HG03159 (cell line): ENCODE measurements around the gene JKAMP.

Experiments
- ATAC-seq: cut with Tn5 transposase; IDR thresholded peaks from one replicate; pipeline ENCODE4 v1.9.1; 2021; ENCODE audit warnings: mild to moderate bottlenecking, moderate library complexity; ENCODE audit not compliant: unreplicated experiment

The JKAMP gene

DNA sequence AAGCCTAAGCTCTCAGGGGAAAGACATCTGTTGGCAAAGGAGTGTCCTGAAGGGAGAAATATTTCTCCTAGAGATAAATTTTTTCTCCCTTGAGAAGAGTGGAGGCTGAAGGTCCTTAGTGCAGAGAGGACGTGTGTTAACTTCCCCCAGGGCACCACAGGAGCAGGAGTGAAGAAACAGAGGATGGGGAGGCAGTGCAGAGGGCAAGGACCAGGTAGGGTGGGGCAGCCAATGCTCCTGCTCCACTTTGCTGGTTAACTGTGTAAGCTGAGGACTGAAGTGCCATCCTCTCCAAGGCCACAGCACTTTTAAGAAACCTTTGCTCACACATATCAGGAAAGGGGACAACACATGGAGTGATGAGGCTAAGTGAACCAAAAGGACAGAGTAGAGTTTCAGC is 4.2 kb upstream of the JKAMP start:
- no peak for ATAC-seq

DNA sequence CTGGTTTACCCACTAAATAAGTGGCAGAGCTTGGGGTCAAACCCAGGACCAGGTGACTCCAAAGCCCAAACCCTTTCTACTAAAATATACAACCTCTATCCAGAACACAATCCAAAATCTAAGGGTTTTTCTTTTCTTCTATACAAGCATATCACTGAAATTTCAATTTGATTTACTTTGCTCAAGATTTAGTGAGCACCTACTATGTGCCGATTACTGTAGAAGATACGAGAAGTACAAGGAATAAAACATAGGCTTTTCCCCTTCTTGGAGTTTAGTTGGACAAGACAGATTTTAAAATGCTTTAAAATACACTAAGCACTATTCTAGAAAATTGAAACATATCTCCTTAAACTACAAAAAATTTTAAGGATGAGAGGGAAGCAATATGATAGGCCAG is 2.9 kb upstream of the JKAMP start:
- ATAC-seq: no peak

DNA sequence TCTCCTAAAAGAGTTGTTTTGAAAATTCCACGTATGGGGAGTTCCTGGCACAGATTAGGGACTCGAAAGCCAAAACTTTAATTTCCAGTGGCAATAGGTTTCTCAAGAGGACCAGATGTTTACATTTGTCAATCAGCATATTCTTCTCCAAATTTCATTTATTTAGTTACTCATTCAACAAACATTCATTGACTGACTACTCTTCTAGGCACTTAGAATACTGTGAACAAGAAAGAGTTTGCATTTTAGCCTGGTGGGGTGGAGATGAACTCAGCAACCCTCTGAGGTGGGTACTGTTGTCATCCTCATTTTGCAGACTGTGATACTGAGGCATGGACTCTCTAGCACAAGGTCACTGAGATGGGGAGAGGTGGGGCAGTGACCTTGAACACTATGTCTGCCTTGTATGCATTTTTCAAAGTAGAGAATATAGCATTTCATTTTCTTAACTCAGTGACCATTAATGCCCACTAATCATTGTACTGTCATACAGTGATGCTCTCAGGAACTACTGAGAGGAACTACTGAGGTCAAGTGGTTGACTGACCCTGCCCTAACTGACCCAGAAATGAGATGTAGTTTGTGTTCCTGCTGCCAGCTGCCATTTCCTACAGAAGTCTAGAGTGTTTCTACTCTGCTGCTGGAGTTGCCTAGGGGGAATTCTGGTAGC is 2.3 kb upstream of the JKAMP start:
- no peak for ATAC-seq

DNA sequence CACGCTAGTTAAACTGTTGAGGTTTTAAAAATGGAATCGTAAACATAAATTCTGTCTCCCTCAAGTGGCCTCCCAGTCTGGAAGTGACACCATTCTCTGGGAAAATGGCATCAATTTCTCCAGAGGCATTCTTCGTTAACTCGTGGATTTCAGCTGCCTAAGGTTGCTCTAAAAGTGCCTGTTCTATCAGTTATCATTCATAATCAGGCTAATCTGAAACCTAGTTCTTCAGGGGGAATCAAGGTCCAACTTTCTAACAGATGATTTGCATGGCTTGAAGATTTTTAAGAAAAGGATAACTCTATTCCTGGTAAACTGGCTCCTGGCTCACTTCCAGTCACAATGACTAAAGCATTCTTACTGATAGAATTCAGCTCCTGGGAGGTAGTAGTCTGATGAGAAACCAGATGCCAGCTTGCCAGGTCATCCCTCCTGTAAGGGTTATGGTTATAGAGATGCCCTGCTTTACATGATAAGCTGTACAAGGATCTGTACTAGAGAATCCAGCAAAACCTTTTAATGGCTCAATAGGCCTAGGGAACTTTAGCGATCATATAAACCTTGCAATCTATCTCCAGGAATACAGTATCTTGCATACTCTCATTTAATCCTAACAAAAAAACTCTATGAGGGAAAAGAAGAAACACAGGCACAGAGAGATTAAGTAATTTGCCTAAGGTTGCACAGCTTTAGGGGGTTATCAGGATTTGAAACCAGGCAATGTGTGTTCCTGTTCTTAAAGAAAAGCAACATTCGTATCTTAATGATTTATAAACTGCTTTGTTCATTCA is 1.6 kb upstream of the JKAMP start:
- no peak for ATAC-seq

DNA sequence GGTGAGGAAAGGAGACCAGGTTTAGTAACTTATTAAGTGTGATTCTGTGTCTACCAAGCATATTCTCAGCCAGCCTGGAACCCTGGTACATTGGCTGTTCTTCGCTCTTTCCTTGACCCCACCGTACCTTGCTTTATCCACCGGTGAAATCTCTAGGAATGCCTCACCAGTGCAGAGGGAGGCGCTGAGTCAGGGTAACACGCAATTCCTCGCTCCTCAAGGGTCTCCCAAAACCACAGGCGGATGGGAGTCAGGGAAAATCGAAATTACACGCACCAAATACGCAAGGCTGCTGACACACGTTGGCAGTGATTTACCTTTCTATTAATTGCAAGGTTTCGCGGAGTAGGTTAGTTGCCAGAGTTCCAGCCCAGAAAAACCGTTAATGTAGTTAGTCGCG is 954 bp upstream of the JKAMP start:
- no peak for ATAC-seq

DNA sequence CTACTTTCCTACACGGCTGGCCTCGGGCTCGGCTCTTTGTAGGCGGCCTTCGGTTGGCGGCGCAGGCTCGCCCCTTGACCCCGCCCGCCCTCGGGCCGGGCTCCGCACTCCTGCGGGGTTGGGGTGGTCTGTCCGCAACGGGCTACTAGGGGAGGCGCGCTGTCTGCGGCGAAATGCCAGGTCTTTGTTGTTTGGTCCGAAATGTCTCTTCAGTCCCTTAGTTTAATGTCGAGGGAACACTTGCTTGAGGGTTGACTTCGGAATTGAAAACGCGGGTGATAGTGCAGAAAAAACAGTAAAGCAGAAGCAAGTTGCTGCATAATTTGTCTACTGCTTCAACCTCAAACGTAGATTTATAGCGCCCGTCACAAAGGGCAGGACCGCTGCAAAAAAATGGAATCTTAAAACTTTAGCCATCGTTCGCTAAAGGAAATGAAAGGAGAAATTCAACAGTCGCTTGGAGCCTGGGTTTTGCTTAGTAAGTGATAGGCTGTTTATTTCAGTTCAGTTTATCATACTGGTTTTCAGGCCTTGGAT is 390 bp downstream of the JKAMP start:
- peak; percentile 46 for ATAC-seq

DNA sequence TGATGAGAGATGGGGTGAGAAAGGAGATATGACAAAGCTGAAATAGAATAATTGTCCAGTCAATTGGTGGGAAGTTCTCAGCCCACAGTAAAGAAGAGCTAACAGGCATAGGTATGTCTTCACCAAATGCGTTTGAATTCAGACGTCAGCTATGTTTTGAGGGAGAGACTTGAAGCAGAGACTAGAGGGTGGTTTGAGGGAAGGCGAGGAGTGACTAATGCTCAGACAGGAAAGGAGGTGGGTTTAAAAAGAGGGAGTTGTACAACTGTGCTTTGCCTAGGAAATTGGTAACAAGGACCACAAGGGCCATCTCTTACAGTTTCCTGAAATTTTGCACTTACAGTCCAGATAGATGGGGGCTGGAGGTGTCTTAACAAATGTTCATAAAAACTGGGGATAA is 6.4 kb downstream of the JKAMP start:
- no peak for ATAC-seq

DNA sequence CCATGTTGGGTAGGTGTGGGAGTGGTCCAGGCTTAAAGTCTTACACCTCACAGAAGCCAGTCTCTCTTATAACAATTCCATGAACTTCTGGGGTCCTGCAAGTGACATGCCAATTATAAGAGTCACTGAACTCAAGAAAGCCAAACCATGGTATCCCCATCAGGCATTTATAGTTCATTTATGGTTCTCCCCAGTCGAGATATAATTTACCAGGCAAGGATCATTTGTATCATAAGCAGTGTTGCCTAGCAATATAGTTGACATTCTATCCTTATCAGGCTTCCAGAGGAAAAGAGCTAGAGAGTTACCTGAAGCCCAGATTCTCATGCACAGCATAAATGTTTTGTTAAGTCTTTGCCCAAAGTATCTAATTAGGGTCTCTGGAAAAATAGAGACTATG is 8.1 kb downstream of the JKAMP start:
- ATAC-seq: no peak

DNA sequence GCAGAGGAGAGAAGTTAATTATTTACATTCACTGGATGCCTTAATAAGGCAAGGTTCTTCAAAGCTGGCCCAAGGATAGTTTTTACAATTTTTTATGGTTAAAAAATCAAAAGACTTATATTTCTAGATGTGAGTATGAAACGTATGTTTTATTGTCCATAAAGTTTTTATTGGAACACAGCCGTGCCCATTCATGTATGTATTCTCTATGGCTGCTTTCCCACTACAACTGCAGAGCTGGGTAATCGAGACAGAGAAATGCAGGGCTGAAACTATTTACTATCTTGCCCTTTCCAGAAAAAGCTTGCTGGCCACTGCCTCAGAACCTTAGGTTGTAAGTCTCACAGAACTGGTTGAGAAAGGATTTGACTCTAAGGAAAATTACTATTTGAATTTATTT is 16.4 kb downstream of the JKAMP start:
- ATAC-seq: no peak

DNA sequence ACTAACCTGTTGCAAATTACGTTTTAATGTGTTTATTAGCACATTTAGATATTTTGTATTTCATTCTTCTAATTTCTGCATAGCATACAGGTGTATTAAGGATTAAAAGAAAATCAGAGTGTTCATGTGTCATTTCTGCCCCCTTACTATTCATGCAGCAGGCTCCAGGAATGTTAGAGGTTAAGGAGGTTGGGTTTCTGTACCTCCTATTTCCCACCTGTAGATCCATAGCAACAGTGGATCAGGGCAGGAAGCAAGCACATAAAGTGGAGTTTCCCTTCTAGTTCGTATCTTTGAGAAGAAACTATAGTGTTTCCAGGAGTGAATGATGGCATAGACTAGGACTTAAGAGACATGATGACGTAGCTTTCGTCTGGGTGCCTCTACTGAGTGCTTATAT is 18.9 kb downstream of the JKAMP start:
- no peak for ATAC-seq

DNA sequence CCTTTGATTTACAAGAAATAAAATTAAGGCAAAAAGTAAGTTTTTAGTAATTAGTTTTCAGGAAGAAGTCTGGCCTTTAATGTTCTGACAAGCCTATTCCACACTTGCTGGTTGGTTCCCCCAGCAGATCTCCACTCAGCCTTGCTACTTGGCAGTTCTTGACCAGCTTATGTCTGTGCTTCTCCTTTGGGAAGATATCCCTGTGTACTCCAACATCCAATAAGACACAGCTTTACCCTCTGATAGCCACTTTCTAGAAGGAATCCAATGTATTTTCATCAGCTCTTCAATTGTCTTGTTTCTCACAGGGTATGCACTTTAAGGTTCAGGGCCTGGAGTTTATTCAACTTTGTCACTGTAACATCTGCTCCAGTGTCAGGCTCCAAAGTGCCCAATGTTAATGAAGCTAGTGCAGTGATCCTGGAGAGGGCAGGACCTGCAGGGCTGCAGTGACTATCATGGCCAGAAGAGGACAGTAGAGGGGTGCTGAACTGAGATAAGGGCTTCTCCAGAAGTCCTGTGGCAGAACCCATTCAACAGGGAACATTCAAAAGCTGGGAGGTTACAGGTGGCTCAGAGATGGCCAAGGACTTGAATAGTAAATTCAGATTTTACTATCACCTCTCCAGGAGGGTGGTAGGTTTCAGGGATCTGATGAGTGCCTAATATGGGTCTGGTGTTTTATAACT is 22.9 kb downstream of the JKAMP start:
- ATAC-seq: peak; percentile 87

DNA sequence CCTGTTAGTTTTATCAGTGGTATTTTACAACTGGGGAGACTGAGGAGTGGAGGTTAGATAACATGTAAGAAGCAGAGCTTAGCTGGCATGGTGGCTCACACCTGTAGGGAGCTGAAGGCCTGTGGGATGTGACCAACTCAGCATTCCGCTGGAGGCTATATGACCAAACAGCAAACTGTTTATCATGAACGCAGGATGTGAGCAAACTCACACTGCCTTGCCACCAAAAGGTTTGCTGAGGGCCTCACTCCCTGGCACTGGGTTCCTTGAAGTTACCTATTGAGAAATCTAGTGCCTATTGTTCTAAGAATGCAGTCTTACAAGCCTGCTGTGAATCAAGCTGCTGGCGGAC is 23.4 kb downstream of the JKAMP start:
- ATAC-seq: no peak

DNA sequence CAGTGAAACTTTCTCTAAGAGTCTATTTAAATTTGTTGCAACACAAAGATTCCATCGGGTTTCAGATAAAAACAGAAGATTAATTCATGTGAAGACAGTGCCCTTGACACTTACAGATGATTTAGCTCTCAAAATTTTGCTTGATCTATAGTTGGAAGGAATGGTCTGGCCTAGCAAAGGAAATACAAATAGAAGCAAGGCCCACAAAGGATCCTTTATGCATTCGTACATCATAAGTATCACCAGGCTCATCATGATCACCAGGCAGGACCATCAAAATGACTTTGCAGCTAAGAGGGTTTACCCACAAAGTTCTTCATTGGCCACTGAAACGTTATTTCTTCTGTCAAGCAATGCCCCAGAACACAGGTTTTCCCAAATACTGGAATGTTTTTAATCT is 24.8 kb downstream of the JKAMP start:
- no peak for ATAC-seq

DNA sequence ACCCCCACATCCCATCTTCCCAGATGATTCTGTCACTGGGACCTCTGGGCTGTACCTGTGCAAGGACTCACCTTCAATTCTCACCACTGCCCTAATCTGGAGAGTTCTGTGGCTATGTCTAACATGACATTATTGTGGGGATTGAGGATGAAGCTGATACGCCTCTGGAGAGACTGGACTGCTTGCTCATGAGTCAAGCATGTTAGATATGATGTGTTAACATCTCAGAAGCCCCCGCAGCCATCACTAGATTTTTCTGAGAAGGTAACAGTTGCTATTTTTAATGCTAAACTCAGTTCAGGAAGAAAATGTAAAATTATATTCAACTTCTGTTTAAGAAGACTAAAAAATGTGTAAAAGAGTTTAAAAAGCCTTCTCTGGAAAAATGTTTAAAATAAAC is 25.7 kb downstream of the JKAMP start:
- no peak for ATAC-seq

DNA sequence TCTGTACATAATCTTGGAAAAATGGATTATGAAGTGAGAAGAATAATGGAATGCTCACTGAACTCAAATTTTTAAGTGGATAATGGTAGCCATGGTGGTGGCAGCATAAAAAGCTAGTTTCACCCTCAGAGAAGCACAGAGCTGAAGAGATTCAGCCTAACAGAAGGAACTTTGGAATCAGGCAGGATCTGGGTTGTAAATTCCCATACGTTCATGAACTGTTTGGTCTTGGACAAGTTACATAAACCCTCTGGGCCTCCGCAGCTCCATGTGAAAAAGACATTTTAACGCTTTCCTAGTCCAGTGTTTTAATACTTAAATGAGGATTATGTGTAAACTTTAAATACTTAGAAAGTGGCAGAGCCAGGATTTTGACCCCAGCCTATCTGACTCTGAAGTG is 26.6 kb downstream of the JKAMP start:
- ATAC-seq: no peak

DNA sequence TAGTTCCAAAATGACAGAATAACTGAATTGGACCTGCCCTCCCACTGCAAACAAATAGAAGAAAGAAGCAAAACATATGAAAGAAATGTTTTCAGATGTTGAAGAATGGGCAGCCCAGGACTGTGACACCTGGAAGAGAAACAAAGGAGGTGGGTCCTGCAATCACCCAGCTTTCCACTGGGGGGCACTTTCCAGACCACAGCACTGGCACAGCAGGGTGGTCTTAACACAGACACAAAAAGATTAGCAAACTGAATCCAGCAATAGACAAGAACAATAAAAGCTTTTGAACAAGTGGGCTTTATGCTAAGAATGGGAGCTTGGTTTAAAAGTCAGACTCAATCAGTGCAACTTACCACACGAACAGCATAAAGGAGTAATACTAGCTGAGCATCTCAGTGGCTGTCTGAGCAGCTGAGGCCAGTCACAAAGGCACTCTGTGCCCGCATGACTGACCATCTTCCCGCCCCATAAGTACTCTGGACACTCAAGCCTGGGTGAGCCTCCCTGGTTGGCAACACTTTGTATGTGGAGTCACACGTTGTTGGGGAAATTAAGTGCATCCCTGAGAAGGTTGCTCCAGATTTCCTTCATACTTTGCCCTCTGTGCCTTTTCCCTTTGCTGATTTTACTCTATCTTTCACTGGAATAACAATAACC is 27.7 kb downstream of the JKAMP start:
- peak; percentile 52 for ATAC-seq

DNA sequence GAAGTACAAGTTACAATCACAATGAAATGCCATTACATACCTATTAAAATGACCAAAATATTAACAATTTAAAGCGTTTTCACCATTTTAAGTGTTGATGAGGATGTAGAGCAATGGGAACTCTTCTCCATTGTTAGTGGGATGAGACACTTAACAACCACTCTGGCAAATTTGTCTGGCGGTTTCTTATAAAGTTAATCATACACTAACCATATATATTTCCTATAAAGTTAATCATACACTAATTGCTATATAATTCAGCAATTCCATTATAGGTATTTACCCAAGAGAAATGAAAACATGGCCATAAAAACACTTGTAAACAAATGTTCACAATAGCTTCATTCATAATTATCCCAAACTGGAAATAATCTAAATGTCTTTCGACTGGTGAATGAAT is 35.9 kb downstream of the JKAMP start:
- ATAC-seq: no peak

DNA sequence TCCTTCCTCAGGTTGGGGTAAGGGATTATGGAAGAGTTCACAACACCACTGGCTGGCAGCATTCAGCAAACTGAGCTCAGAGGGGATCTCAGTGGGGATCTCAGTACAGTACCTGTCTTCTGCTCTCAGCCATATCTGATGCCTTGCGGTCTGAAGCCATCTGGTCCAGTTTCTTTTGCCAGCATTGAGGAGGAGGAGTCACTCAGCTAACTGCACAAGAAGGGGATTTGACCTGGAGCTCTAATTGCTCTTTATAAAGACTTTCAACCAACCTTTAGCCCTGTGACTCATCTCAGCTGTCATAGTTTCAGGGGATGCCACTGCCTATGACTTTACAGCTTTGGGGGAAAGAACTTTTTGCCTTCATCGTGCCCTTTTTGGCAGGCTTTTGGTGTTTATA is 44.9 kb downstream of the JKAMP start:
- no peak for ATAC-seq

DNA sequence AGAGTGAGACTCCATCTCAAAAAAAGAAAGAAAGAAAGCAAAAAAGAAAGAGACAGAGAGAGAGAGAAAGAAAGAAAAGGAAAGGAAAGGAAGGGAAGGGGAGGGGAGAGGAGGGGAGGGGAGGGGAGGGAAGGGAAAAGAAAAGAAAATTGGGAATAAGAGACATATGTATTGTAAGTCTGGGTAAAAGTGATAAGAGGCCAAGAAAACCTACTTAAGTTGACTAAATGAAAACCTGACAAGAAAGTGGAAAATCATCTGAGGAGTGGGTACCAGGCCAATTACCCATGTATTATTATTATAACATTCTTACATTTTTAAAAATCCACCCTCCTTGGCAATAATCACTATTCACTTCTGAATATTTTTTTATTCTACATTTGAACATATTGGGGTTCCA is 46.0 kb downstream of the JKAMP start:
- ATAC-seq: no peak

DNA sequence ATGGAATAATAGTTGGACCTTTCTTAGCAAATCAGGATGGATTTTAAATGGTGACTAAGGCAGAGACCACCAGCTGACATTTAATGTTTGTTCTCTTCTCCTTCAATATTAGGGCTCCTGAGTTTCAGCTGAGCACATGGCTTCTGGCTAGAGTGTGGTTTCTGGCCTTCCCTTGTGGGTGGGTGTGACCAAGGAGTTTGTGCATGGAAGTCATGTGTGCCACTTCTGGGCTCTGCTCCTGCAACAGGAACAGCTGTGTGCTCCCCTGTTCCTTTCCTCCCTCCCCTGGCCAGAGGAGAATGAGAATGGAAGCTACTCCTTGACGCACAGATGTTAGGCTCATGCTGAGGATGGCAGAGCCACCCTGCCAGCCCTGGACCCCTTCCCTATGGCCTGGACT is 48.1 kb downstream of the JKAMP start:
- ATAC-seq: no peak

DNA sequence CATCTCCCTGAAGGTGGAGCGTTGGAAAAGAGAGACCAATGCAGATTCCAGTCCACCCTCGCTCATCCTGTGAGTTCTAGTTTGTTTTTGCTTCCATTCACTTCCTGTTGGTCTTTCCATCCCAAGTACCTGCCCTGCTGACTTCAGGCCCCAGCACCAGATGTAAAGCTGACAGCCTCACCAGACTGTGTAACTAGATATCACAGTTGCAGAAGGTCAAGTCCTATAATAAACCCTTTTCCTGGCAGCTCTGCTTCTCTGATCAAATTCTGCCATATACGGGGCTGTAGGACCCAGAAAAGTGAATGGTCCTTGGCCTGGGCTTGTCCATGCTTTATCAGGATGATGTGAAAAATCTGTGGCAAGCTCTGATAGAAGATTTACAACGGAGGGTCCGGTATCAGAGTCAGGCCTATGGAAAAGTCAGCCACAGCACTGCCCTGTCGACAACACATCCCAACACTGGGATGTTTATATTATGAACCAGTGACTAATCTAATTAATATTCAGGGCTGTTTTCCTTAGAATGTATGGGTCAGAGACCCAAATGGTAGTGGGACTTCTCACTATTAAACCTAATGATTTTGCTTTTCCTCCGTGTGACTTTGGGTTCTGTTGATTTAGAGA is 50.2 kb downstream of the JKAMP start:
- ATAC-seq: no peak
